ENCODE data around the gene CRB2.

Gene CRB2

GRCh38 chr9:123408313-123409262 lies 52.6 kb downstream of the CRB2 start:
- DNase-seq: no peak

GRCh38 chr9:123410281-123410910 lies 54.4 kb downstream of the CRB2 start:
- DNase-seq: no peak

GRCh38 chr9:123411191-123411590 lies 55.2 kb downstream of the CRB2 start:
- no peak for DNase-seq

GRCh38 chr9:123411636-123412035 lies 55.6 kb downstream of the CRB2 start:
- DNase-seq: no peak

- DNase-seq: no peak
Measured at GRCh38 chr9:123412171-123412820, 56.3 kb downstream of the CRB2 start.

- DNase-seq: no peak
Measured at GRCh38 chr9:123414204-123414603, 58.2 kb downstream of the CRB2 start.

GRCh38 chr9:123414936-123415930 lies 59.2 kb downstream of the CRB2 start:
- DNase-seq: no peak

GRCh38 chr9:123416176-123416575 lies 60.2 kb downstream of the CRB2 start:
- DNase-seq: no peak

- DNase-seq: no peak
Measured at GRCh38 chr9:123417289-123418051, 61.5 kb downstream of the CRB2 start.

GRCh38 chr9:123418052-123418430 lies 62.0 kb downstream of the CRB2 start:
- no peak for DNase-seq

GRCh38 chr9:123418506-123418905 lies 62.5 kb downstream of the CRB2 start:
- DNase-seq: no peak

- no peak for DNase-seq
Measured at GRCh38 chr9:123419091-123419490, 63.1 kb downstream of the CRB2 start.

GRCh38 chr9:123419721-123420591 lies 64.0 kb downstream of the CRB2 start:
- DNase-seq: no peak

GRCh38 chr9:123420592-123421111 lies 64.7 kb downstream of the CRB2 start:
- no peak for DNase-seq

GRCh38 chr9:123421186-123421585 lies 65.2 kb downstream of the CRB2 start:
- no peak for DNase-seq

- DNase-seq: no peak
Measured at GRCh38 chr9:123421801-123422455, 65.9 kb downstream of the CRB2 start.

GRCh38 chr9:123422635-123423310 lies 66.8 kb downstream of the CRB2 start:
- no peak for DNase-seq

- no peak for DNase-seq
Measured at GRCh38 chr9:123423311-123423640, 67.3 kb downstream of the CRB2 start.

GRCh38 chr9:123424131-123424530 lies 68.1 kb downstream of the CRB2 start:
- DNase-seq: no peak
